GM23338 (cell line): Measurements from ENCODE around the gene SLC45A2. TPM values are rescaled to one million over a fixed set of nuclear protein-coding genes. Genes with fewer than 3 reads are reported as not detected.

Experiments used
- ATAC-seq: fragments of 200-7000 bp; cut with Tn5 transposase; 3 replicates; pipeline ENCODE4 v1.9.1; 2020
- DNase-seq: peaks from one replicate; pipeline ENCODE4 v3.0.0-alpha.2; 2015; ENCODE audit warnings: low spot score
- H2AFZ ChIP-seq: fragments of 200-600 bp; sonication (generic); 2 replicates; pipeline ENCODE4 v1.8.0; 2016; ENCODE audit warnings: antibody characterized with exemption, mild to moderate bottlenecking, moderate library complexity
- H3F3A ChIP-seq: fragments of 200-600 bp; sonication (generic); replicated peaks from 2 replicates; pipeline ENCODE4 v1.8.0; 2017; ENCODE audit warnings: antibody characterized with exemption, mixed run types, low read depth
- H3K27ac ChIP-seq: fragments of 200-600 bp; sonication (generic); 2 replicates; pipeline ENCODE4 v1.6.1; 2016; ENCODE audit warnings: low read depth
- H3K27me3 ChIP-seq: fragments of 200-600 bp; sonication (generic); 2 replicates; pipeline ENCODE4 v1.8.0; 2016; ENCODE audit warnings: mild to moderate bottlenecking, mixed run types, moderate library complexity; ENCODE audit not compliant: insufficient read depth
- H3K36me3 ChIP-seq: fragments of 200-600 bp; sonication (generic); 2 replicates; pipeline ENCODE4 v1.8.0; 2016; ENCODE audit warnings: mild to moderate bottlenecking; ENCODE audit not compliant: insufficient read depth
- H3K4me1 ChIP-seq: fragments of 200-600 bp; sonication (generic); 2 replicates; pipeline ENCODE4 v1.8.0; 2016; ENCODE audit warnings: mild to moderate bottlenecking, moderate library complexity; ENCODE audit not compliant: insufficient read depth
- H3K4me2 ChIP-seq: fragments of 200-600 bp; sonication (generic); 2 replicates; pipeline ENCODE4 v1.7.1; 2017; ENCODE audit warnings: mixed run types
- H3K4me3 ChIP-seq: fragments of 200-600 bp; sonication (generic); 2 replicates; pipeline ENCODE4 v1.6.1; 2016; ENCODE audit warnings: mixed run types
- H3K79me2 ChIP-seq: fragments of 200-600 bp; sonication (generic); replicated peaks from 2 replicates; pipeline ENCODE4 v1.8.0; 2017; ENCODE audit warnings: mild to moderate bottlenecking; ENCODE audit not compliant: insufficient read depth
- H3K9me2 ChIP-seq: fragments of 200-600 bp; sonication (generic); 2 replicates; pipeline ENCODE4 v1.8.0; 2017; ENCODE audit not compliant: insufficient read depth
- H4K20me1 ChIP-seq: fragments of 200-600 bp; sonication (generic); replicated peaks from 2 replicates; pipeline ENCODE4 v1.8.0; 2017; ENCODE audit warnings: mild to moderate bottlenecking; ENCODE audit not compliant: insufficient read depth
- H3K27ac Mint-ChIP-seq: 2 replicates; pipeline ENCODE4 v1.8.0; 2020; ENCODE audit warnings: inconsistent platforms, mild to moderate bottlenecking, moderate library complexity, mixed read lengths
- H3K27me3 Mint-ChIP-seq: 3 replicates; pipeline ENCODE4 v1.8.0; 2022; ENCODE audit warnings: low read depth, mild to moderate bottlenecking, moderate library complexity, mixed read lengths, inconsistent platforms; ENCODE audit not compliant: insufficient read depth, poor library complexity
- H3K36me3 Mint-ChIP-seq: 3 replicates; pipeline ENCODE4 v1.8.0; 2021; ENCODE audit warnings: low read depth, mild to moderate bottlenecking, inconsistent platforms, moderate library complexity, mixed read lengths
- H3K4me1 Mint-ChIP-seq: 3 replicates; pipeline ENCODE4 v1.8.0; 2020; ENCODE audit warnings: mild to moderate bottlenecking, inconsistent platforms, mixed read lengths
- H3K4me3 Mint-ChIP-seq: 3 replicates; pipeline ENCODE4 v1.8.0; 2021; ENCODE audit warnings: moderate library complexity, mild to moderate bottlenecking, inconsistent platforms, mixed read lengths
- H3K9me3 Mint-ChIP-seq: 3 replicates; pipeline ENCODE4 v1.8.0; 2020; ENCODE audit warnings: moderate library complexity, mild to moderate bottlenecking, inconsistent platforms, mixed read lengths
- CREB1 ChIP-seq: fragments of 250-450 bp; sonication (Bioruptor Pico); IDR thresholded peaks from 2 replicates; pipeline ENCODE4 v1.5.0; 2020; ENCODE audit warnings: low read depth, mild to moderate bottlenecking, moderate library complexity
- CTCF ChIP-seq, 2 experiments: fragments of 200-600 bp in 1 of 2; sonication (generic) in 1 of 2; conservative IDR thresholded peaks; 2 replicates each; pipeline versions ENCODE4 v1.5.1 to v1.6.1; 2016 to 2017; ENCODE audit warnings: antibody characterized with exemption in 2 of 2, low read depth in 2 of 2, mild to moderate bottlenecking in 2 of 2, moderate library complexity in 1 of 2
- ETS1 ChIP-seq: IDR thresholded peaks from 2 replicates; pipeline ENCODE4 v1.6.1; 2016; ENCODE audit warnings: antibody characterized with exemption
- EZH2 ChIP-seq: fragments of 200-600 bp; sonication (generic); IDR thresholded peaks from one replicate; pipeline ENCODE4 v1.8.0; 2017; ENCODE audit warnings: antibody characterized with exemption, mild to moderate bottlenecking, low read depth; ENCODE audit not compliant: unreplicated experiment
- EZH2phosphoT487 ChIP-seq: fragments of 200-600 bp; sonication (generic); IDR thresholded peaks from one replicate; pipeline ENCODE4 v1.8.1; 2018; ENCODE audit warnings: antibody characterized with exemption; ENCODE audit not compliant: unreplicated experiment
- JUNB ChIP-seq: IDR thresholded peaks from one replicate; pipeline ENCODE4 v1.6.1; 2016; ENCODE audit warnings: antibody characterized with exemption; ENCODE audit not compliant: unreplicated experiment
- NANOG ChIP-seq: IDR thresholded peaks from 2 replicates; pipeline ENCODE4 v1.6.1; 2016; ENCODE audit warnings: antibody characterized with exemption, borderline replicate concordance
- POLR2AphosphoS5 ChIP-seq: IDR thresholded peaks from 2 replicates; pipeline ENCODE4 v1.6.1; 2016; ENCODE audit warnings: antibody characterized with exemption, low read depth
- STAT1 ChIP-seq: IDR thresholded peaks from one replicate; pipeline ENCODE4 v1.6.1; 2016; ENCODE audit warnings: antibody characterized with exemption; ENCODE audit not compliant: unreplicated experiment
- ZNF114 ChIP-seq: fragments of 250-450 bp; sonication (Bioruptor Pico); IDR thresholded peaks from 2 replicates; pipeline ENCODE4 v1.5.0; 2020; ENCODE audit warnings: mild to moderate bottlenecking, moderate library complexity
- ZNF331 ChIP-seq: fragments of 250-450 bp; sonication (Bioruptor Pico); IDR thresholded peaks from 2 replicates; pipeline ENCODE4 v1.5.0; 2020; ENCODE audit warnings: low read depth, mild to moderate bottlenecking, moderate library complexity
- ZNF462 ChIP-seq: fragments of 250-450 bp; sonication (Bioruptor Pico); IDR thresholded peaks from 2 replicates; pipeline ENCODE4 v1.5.0; 2020; ENCODE audit warnings: mild to moderate bottlenecking, moderate library complexity
- polyA plus RNA-seq: library from polyadenylated mRNA; unstranded; fragments of >200 nt; fragmentation: Nextera tagmentation; extraction: Ambion mirVana; gene quantifications from 2 replicates; pipeline ENCODE4 v1.2.1, GENCODE V29; 2016
- total RNA-seq: library from RNA; depleted of rRNA; stranded (reverse); fragments of >200 nt; shearing (Covaris generic); gene quantifications from 2 replicates; pipeline ENCODE4 v1.2.3, GENCODE V29; 2014
- TF ChIP-seq, protein P1 (sequence below): IDR thresholded peaks from one replicate; pipeline ENCODE4 v1.6.1; 2018; ENCODE audit warnings: antibody characterized with exemption; ENCODE audit not compliant: unreplicated experiment

The SLC45A2 gene
- total and polyA plus RNA-seq, 2 experiments from 2014 or later, result not detected

GRCh38 chr5:34002629-34003328 lies 18.3 kb upstream of the SLC45A2 start:
- H3K27ac Mint-ChIP-seq, result no peak overlapping the region
- no peak for TF ChIP-seq EZH2
- TF ChIP-seq JUNB, result no peak
- TF ChIP-seq CREB1 (CRISPR knock-in tag), result no peak
- no peak for TF ChIP-seq ZNF462 (CRISPR knock-in tag)
- no peak for TF ChIP-seq CTCF (conservative IDR thresholded peaks at IDR 0.05; ENCODE audit: low read depth in 2 of 2)
- TF ChIP-seq EZH2phosphoT487, result no peak
- no peak for TF ChIP-seq ZNF114 (CRISPR knock-in tag)
- TF ChIP-seq ZNF331 (CRISPR knock-in tag), result no peak
- no peak for TF ChIP-seq POLR2AphosphoS5
- TF ChIP-seq, protein P1, sequence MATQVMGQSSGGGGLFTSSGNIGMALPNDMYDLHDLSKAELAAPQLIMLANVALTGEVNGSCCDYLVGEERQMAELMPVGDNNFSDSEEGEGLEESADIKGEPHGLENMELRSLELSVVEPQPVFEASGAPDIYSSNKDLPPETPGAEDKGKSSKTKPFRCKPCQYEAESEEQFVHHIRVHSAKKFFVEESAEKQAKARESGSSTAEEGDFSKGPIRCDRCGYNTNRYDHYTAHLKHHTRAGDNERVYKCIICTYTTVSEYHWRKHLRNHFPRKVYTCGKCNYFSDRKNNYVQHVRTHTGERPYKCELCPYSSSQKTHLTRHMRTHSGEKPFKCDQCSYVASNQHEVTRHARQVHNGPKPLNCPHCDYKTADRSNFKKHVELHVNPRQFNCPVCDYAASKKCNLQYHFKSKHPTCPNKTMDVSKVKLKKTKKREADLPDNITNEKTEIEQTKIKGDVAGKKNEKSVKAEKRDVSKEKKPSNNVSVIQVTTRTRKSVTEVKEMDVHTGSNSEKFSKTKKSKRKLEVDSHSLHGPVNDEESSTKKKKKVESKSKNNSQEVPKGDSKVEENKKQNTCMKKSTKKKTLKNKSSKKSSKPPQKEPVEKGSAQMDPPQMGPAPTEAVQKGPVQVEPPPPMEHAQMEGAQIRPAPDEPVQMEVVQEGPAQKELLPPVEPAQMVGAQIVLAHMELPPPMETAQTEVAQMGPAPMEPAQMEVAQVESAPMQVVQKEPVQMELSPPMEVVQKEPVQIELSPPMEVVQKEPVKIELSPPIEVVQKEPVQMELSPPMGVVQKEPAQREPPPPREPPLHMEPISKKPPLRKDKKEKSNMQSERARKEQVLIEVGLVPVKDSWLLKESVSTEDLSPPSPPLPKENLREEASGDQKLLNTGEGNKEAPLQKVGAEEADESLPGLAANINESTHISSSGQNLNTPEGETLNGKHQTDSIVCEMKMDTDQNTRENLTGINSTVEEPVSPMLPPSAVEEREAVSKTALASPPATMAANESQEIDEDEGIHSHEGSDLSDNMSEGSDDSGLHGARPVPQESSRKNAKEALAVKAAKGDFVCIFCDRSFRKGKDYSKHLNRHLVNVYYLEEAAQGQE, result no peak
- no peak for TF ChIP-seq ETS1
- no peak for TF ChIP-seq STAT1
- no peak for TF ChIP-seq NANOG
- H3K27me3 Mint-ChIP-seq, result peaks cover 6% of the 10 kb centered on the region
- H3K4me1 Mint-ChIP-seq, result peaks cover 17% of the 10 kb centered on the region
- H3K36me3 ChIP-seq, result 0 out of 2 replicates have a peak, but pooled peaks cover 3% of the 10 kb centered on the region
- H3K27ac ChIP-seq, result no peak overlapping the region
- no peaks in the 10 kb centered on the region for H3F3A ChIP-seq
- no peaks in the 10 kb centered on the region for H3K9me2 ChIP-seq
- no peak overlapping the region for H3K4me2 ChIP-seq
- peaks cover 13% of the 10 kb centered on the region; the same call in 1 of the 2 replicates for H3K4me1 ChIP-seq
- no peaks in the 10 kb centered on the region for H3K9me3 Mint-ChIP-seq
- H3K36me3 Mint-ChIP-seq, result peaks cover 11% of the 10 kb centered on the region
- H3K27me3 ChIP-seq, result no peaks in the 10 kb centered on the region
- H3K4me3 ChIP-seq, result no peak overlapping the region
- H2AFZ ChIP-seq, result no peak overlapping the region
- H3K4me3 Mint-ChIP-seq, result no peak overlapping the region
- ATAC-seq (no peak), DNase-seq (no peak)
- H3K79me2 ChIP-seq, result no peaks in the 10 kb centered on the region
- no peaks in the 10 kb centered on the region for H4K20me1 ChIP-seq
